Measurements from ENCODE around the gene ZC3H18. TPM values are rescaled to one million over a fixed set of nuclear protein-coding genes. Genes with fewer than 3 reads are reported as not detected.

ZC3H18 gene
- total RNA-seq, result 9.4 and 11.2 TPM in 2 replicates

GRCh38 chr16:88569985-88570690 is at the start of gene ZC3H18:
Gene ZC3H18, plus strand, starts transcription at chr16:88570403. Its CDS starts 6,721 bp downstream, at chr16:88577124.

DNA sequence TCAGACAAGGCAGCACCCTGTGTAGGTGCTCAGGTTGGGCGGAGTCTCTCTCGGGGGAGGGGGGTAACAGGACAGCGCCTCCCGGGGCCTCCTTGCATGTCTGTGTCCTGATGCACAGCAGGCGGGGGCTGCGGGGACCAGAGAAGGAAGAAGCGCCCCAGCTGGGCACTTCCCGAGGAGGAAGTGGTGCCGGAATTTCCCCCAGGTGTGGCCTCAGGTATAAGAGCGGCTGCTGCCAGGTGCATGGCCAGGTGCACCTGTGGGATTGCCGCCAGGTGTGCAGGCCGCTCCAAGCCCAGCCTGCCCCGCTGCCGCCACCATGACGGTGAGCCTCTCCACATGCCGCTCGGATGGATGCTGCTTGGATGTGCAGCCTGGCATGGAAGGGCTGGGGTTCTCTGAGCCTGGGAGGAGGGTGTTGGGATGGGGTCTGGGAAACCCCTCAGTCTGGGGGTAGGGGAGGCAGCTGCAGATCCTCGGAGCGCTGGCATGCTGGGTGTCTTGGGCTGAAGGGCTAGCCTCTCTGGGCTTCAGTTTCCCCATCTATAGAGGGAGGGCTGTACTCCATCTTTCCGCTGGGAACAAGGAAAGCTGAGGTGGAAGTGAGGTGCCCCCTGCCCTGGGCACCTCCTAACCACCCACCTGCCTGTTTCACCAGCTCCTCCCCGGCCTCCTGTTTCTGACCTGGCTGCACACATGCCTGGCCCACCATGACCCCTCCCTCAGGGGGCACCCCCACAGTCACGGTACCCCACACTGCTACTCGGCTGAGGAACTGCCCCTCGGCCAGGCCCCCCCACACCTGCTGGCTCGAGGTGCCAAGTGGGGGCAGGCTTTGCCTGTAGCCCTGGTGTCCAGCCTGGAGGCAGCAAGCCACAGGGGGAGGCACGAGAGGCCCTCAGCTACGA is 68.4 kb downstream of the ZC3H18 start, which contains the start of gene IL17C:
TSS of gene IL17C (plus strand) at position 250 of the 908 bp plus-strand sequence. CDS start at position 320, 70 bp downstream.

DNA sequence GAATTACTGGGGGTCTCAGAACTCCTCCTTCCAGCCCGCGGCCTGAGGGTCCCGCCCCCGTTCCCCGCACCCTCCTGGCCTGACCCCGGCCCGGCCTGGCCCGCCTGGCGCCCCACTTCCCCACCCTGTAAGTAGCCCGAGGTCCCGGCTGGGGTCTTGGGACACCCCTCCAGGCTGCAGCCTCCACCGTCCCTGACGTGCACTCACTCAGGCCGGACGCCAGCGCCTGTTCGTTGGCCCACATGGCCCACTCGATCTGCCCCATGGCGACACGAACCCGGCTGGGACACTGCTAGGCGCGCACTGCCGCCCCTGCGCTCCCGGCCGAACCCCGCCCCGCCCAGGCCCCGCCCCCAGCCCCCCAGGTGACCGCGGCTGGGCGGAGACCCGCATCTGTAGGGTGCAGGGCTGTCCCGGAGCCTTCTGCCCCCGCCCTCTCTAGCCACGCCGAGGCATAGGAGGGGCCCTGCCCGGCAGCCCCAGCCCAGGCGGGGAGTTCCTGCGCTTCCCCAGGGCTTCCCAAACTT is 80.6 kb downstream of the ZC3H18 start, which contains the start of gene CYBA:
TSS of gene CYBA (minus strand) at position 305 of the 527 bp plus-strand sequence. CDS start at position 265, 40 bp downstream.

GRCh38 chr16:88662843-88663606 is 92.8 kb downstream of the ZC3H18 start, which contains the start of gene MVD:
Gene MVD, minus strand, starts transcription at chr16:88663091. Its CDS starts 11 bp downstream, at chr16:88663080.

Other genes starting within 250 kb of the ZC3H18 start
- 1.7 and 1.8 TPM in 2 replicates for gene ZNF469, start 187.4 kb upstream of the ZC3H18 start, total RNA-seq
- 0.58 and 0.89 TPM in 2 replicates for gene ZFPM1, start 117.1 kb upstream of the ZC3H18 start, total RNA-seq
- gene IL17C, start 68.2 kb downstream of the ZC3H18 start, total RNA-seq, result 1.4 TPM in 1 of 2 replicates, not detected in the other
- 321 and 495 TPM in 2 replicates for gene CYBA, start 80.7 kb downstream of the ZC3H18 start, total RNA-seq
- gene MVD, start 92.7 kb downstream of the ZC3H18 start, total RNA-seq, result 255 and 295 TPM in 2 replicates
- not detected in 2 replicates for gene SNAI3, start 116.1 kb downstream of the ZC3H18 start, total RNA-seq
- gene RNF166, start 136.0 kb downstream of the ZC3H18 start, total RNA-seq, result 26.5 and 30.1 TPM in 2 replicates
- 21.9 and 25.0 TPM in 2 replicates for gene CTU2, start 136.1 kb downstream of the ZC3H18 start, total RNA-seq
- gene PIEZO1, start 214.8 kb downstream of the ZC3H18 start, total RNA-seq, result 205 and 248 TPM in 2 replicates
- gene CDT1, start 233.4 kb downstream of the ZC3H18 start, total RNA-seq, result 18.6 and 29.4 TPM in 2 replicates
- 158 and 223 TPM in 2 replicates for gene APRT, start 241.5 kb downstream of the ZC3H18 start, total RNA-seq